Measurements from ENCODE around the gene PCDHB2.
"Not testable (repeated sequence)": the region's sequence is repeated elsewhere in the genome, so short reads cannot be mapped to it uniquely, and the experiment has no call there.

PCDHB2 gene

GRCh38 chr5:141121563-141121962, 27.1 kb downstream of the PCDHB2 start, which contains the start of gene PCDHB4:
PCDHB4 (plus strand) TSS chr5:141121818; CDS start chr5:141121999, 181 bp downstream.
- DNase-seq (ENCODE audit: low read depth): no peak

GRCh38 chr5:141121985-141122384, 27.6 kb downstream of the PCDHB2 start:
- H3K4me3 ChIP-seq (ENCODE audit: low read depth, low read length): no peak overlapping the region
- no peak for TF ChIP-seq CTCF (IDR thresholded peaks at IDR 0.05; ENCODE audit: low read depth, low read length, missing control alignments)
- DNase-seq (ENCODE audit: low read depth): no peak

More at GRCh38 chr5:141121563-141121962, 27.1 kb downstream of the PCDHB2 start, which contains the start of gene PCDHB4:
- H3K4me3 ChIP-seq (ENCODE audit: low read depth, low read length): no peak within 1 kb of the TSS
- TF ChIP-seq CTCF (IDR thresholded peaks at IDR 0.05; ENCODE audit: low read depth, low read length, missing control alignments): no peak

- H3K4me3 ChIP-seq (ENCODE audit: low read depth, low read length); DNase-seq (ENCODE audit: low read depth): not testable (repeated sequence)
Observed at GRCh38 chr5:141123396-141124135, 29.2 kb downstream of the PCDHB2 start.

- DNase-seq (ENCODE audit: low read depth): no peak
- H3K4me3 ChIP-seq (ENCODE audit: low read depth, low read length): no peak overlapping the region
- TF ChIP-seq CTCF (IDR thresholded peaks at IDR 0.05; ENCODE audit: low read depth, low read length, missing control alignments): no peak
Observed at GRCh38 chr5:141127305-141127704, 32.9 kb downstream of the PCDHB2 start.

GRCh38 chr5:141135030-141135717, 40.8 kb downstream of the PCDHB2 start, which contains the start of gene PCDHB5:
PCDHB5 (plus strand) TSS chr5:141135206; CDS start chr5:141135435, 229 bp downstream.
- H3K4me3 ChIP-seq (ENCODE audit: low read depth, low read length): no peak within 1 kb of the TSS
- peak; percentile 18 for TF ChIP-seq CTCF (IDR thresholded peaks at IDR 0.05; ENCODE audit: low read depth, low read length, missing control alignments)
- DNase-seq (ENCODE audit: low read depth): no peak

GRCh38 chr5:141135718-141136266, 41.4 kb downstream of the PCDHB2 start:
- no peak for DNase-seq (ENCODE audit: low read depth)
- H3K4me3 ChIP-seq (ENCODE audit: low read depth, low read length): no peak overlapping the region
- no peak for TF ChIP-seq CTCF (IDR thresholded peaks at IDR 0.05; ENCODE audit: low read depth, low read length, missing control alignments)

GRCh38 chr5:141137346-141137745, 42.9 kb downstream of the PCDHB2 start:
- not testable (repeated sequence) for DNase-seq (ENCODE audit: low read depth); H3K4me3 ChIP-seq (ENCODE audit: low read depth, low read length)
